ENCODE measurements around the gene GALNT17.

- TF ChIP-seq YY1 (IDR thresholded peaks at IDR 0.05; ENCODE audit: insufficient read depth, insufficient read length) (no peak), SUZ12 (IDR thresholded peaks at IDR 0.05; ENCODE audit: extremely low read depth, insufficient read depth, insufficient read length) (no peak)
Measured at GRCh38 chr7:71457846-71458590, 326.1 kb downstream of the GALNT17 start.
